Measurements from ENCODE around the gene ADAM11.

GRCh38 chr17:44747566-44747965 lies 11.2 kb upstream of the ADAM11 start:
- TF ChIP-seq CTCF (IDR thresholded peaks at IDR 0.05) (no peak), ZFX (IDR thresholded peaks at IDR 0.05; ENCODE audit: borderline replicate concordance) (no peak)
